HG03432 (cell line): Measurements from ENCODE around the gene RGS9.
"Not testable (repeated sequence)": the region's sequence is repeated elsewhere in the genome, so short reads cannot be mapped to it uniquely, and the experiment has no call there.

Experiments
- ATAC-seq: cut with Tn5 transposase; IDR thresholded peaks from one replicate; pipeline ENCODE4 v1.9.1; 2021; ENCODE audit warnings: mild to moderate bottlenecking, moderate library complexity; ENCODE audit not compliant: unreplicated experiment

Gene RGS9

DNA sequence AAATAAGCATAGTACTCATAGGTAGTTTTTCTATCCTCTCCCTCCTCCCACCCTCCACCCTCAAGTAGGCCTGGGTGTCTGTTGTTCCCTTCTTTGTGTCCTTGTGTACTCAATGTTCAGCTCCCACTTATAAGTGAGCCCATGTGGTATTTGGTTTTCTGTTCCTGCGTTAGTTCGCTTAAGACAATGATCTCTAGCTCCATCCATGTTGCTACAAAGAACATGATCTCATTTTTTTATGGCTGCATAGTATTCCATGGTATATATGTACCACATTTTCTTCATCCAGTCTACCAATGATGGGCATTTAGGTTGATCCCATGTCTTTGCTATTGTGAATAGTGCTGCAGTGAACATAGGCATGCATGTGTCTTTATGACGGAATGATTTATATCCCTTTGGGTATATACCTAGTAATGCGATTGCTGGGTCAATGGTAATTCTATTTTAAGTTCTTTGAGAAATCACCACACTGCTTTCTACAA, 43.6 kb downstream of the RGS9 start:
- ATAC-seq, result not testable (repeated sequence)

- ATAC-seq, result peak; percentile 82
Observed at GRCh38 chr17:65181237-65182061, 44.3 kb downstream of the RGS9 start.

DNA sequence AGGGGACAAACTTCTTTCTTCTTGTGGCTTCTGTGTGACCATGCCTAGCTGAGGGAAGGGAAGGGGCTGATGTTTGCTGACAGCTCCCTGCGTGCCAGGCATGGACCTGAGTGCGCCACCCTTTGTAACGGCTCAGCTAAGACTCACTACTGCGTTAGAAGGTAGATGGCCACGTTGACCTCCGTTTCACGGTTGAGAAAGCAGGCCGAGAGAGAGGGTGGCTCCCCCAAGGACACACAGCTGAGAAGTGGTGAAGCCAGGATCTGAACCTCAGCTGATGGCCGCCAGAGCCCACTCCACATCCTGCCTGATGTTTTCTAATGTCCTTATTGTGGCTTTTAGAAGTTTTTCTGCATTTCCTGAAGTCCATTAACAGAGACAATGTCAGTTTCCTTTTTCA, 45.1 kb downstream of the RGS9 start:
- ATAC-seq, result peak; percentile 34

GRCh38 chr17:65183736-65184135, 46.6 kb downstream of the RGS9 start:
- ATAC-seq, result no peak

DNA sequence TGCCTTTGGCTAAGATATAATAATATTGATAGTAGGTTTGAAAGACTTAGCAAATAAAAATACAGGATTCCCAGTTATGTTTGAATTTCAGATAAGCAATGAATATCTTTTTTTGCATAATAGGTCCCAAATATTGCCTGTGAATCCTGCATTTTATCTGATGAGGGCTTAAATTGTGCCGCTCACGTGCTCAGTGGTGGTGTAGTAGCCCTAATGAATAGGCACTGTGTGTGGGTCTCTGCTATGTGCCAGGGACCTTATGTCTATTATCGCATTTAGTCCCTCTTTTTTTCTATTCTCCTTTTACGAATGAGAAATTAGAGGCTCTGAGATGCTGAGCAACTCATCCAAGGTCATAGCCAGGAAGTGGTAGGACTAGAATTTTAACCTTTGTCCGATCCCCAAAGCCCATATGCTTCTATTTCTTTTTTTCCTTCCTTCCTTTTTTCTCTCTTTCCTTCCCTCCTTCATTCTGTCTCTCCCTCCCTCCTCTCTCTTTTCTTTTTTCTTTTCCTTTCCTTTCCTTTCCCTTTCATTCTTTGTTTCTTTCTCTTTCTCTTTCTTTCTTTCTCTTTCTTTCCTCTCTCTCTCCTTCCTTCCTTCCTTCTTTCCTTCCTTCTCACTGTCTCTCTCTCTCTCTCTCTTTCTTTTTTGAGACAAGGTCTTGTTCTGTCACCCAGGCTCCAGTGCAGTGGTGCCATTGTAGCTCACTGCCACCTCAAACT, 47.2 kb downstream of the RGS9 start:
- ATAC-seq, result no peak

DNA sequence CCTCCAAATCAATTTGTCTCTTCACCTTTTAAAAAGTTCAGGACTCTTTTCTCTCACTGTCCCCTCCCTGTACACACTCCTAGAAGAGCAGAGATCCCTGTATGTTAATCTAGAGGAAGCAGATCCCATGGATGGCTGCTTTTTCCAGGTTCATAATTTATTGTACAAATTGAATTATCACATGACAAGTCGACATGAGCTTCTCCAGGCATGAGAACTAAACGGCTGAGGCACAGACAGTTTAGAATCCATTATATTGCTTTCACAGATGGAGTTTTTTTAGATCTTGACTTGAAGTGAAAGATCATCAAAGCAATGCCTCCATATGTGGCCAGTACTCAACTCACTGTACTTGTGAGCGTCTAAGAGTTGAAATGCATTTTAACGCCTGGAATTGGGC, 47.9 kb downstream of the RGS9 start:
- no peak for ATAC-seq

- no peak for ATAC-seq
Observed at GRCh38 chr17:65185668-65186382, 48.7 kb downstream of the RGS9 start.

- no peak for ATAC-seq
Observed at GRCh38 chr17:65190467-65191097, 53.4 kb downstream of the RGS9 start.

- ATAC-seq, result no peak
Observed at GRCh38 chr17:65191811-65192740, 54.9 kb downstream of the RGS9 start.

GRCh38 chr17:65193305-65193704, 56.1 kb downstream of the RGS9 start:
- no peak for ATAC-seq

GRCh38 chr17:65193716-65194293, 56.6 kb downstream of the RGS9 start:
- no peak for ATAC-seq

DNA sequence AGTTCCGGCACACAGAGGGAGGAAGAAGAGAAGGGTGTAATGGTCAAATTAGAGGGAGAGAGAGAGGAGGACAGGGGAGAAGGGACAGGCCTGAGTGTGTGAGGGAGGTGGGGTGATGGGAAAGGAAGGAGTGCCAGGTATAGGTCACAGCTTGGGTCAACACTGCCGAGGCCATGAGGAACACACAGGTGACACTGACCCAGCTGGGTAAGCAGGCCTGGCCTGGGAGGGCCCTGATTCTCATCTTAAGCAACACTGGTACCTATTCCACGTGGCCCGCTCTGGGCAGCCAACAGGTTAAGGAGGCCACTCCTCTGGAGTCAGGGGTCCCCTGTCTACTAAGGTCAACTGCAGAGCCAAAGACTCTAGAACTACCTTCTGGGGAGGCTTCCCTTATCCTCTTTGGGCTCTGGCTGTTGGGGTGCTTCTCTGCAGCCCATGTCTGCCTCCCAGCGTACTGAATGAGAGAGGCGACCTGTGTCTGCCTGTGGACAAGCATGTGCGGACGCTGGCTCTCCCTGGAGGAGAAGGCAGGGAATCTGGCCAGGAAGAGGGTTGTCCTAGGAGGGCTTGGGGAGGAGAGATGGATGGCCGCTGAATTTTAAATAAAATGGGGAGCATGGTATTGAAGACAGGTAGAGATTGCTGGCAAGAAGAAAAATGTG, 57.6 kb downstream of the RGS9 start:
- no peak for ATAC-seq

DNA sequence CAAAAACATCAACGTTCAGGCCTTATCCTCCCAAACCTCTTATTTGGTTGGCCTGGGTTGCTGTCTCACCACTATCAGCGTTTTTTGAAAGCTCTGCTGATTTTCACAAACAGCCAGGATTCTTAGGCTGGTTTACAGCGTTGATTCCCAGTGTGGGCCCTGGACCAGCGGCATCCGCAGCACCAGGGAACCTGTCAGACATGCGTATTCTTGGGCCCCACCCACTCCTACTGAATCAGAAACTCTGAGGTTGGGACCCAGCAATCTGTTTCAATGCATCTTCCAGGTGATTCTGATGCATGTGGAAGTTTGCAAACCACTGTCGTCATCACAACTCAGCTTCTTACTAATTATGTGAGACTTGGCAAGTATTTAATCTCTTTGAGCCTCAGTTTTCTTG, 58.5 kb downstream of the RGS9 start:
- no peak for ATAC-seq

GRCh38 chr17:65196617-65197016, 59.4 kb downstream of the RGS9 start:
- ATAC-seq, result no peak

DNA sequence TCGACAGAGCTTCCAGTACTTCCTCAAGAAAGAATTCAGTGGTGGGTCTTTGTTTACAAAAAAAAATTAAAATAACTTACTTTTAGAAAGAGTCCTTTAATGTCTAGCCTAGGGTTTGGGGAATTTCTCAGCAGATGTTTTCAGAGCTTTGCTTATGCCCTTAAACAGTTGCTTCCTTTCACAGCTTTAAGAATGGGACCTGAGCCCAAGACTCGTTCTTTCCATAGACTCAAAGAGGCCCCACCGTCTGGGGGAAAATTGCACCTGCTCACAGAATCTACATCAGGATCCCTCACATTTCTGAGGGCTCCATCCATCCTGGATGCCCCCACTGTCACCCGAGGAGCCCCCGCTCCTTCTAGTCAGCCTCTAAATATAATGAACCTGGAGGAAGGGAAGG, 60.0 kb downstream of the RGS9 start:
- no peak for ATAC-seq

- no peak for ATAC-seq
Observed at GRCh38 chr17:65198653-65199382, 61.6 kb downstream of the RGS9 start.

- ATAC-seq, result no peak
Observed at GRCh38 chr17:65201331-65201730, 64.2 kb downstream of the RGS9 start.

DNA sequence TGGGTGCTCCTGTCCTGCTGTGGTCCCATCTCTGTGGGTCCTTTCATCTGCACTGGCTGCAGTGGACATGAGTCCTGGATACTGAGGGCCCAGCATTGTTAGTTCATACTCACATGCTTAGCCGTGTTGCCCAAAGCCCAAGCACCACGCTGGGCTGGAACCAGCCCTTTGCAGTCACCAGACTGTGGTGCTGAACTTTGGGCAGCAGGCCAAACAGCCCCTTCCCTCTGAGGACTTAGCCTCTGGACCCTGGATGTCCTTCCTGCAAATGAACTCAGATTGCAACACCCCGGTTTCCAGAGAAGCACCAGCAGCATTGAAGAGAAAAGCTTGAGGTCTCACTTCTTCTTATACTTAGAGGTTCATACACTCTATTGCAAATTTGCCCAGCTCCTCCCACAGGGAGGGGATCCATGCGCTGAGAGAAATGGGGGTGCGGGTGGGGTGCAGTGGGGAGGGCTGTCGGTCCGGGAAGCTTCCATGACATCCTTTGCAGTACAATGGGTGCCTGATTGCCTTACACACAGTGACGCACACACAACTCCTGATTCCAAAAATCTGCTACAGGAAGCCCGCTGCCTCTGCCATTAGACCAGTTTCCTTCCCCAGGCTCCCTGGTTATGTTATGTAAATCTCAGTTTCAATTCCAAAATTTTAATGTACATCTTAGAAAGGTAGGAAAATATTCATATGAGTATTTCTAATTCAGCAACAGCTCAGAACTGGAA, 65.8 kb downstream of the RGS9 start:
- ATAC-seq, result no peak
